Vagina (tissue), 2 donors: Measurements from ENCODE around the gene TANGO6. TPM values are rescaled to one million over a fixed set of nuclear protein-coding genes. Genes with fewer than 3 reads are reported as not detected.
"Not testable (repeated sequence)": the region's sequence is repeated elsewhere in the genome, so short reads cannot be mapped to it uniquely, and the experiment has no call there.

Experiments
- DNase-seq, 2 donors: peaks; one replicate each; pipeline ENCODE4 v3.0.0-alpha.2; 2017; ENCODE audit errors: extremely low spot score in 2 of 2
- H3K27ac ChIP-seq: fragments of 200-600 bp; sonication (generic); one replicate; pipeline ENCODE4 v1.5.1; 2019
- H3K27me3 ChIP-seq: fragments of 200-600 bp; sonication (generic); one replicate; pipeline ENCODE4 v1.5.1; 2019
- H3K36me3 ChIP-seq, 2 donors: fragments of 200-600 bp; sonication (generic); one replicate each; pipeline ENCODE4 v1.5.1; 2017 to 2019
- H3K4me1 ChIP-seq: fragments of 200-600 bp; sonication (generic); one replicate; pipeline ENCODE4 v1.5.1; 2019
- H3K4me3 ChIP-seq, 2 donors: fragments of 200-600 bp; sonication (generic); 1 replicate in 1 of 2; 2 replicates in 1 of 2; pipeline ENCODE4 v1.5.1; 2016 to 2019
- H3K9me3 ChIP-seq: fragments of 200-600 bp; sonication (generic); one replicate; pipeline ENCODE4 v1.5.1; 2019
- CTCF ChIP-seq, 3 experiments: fragments of 450-650 bp in 2 of 3; fragments of 200-600 bp in 1 of 3; sonication (generic) in 1 of 3; IDR thresholded peaks; one replicate each; pipeline ENCODE4 v1.5.1; 2017 to 2019; ENCODE audit warnings: antibody characterized with exemption in 3 of 3, mild to moderate bottlenecking in 2 of 3, moderate library complexity in 2 of 3
- POLR2A ChIP-seq, 2 donors: fragments of 450-650 bp; IDR thresholded peaks; one replicate each; pipeline ENCODE4 v1.6.1; 2017; ENCODE audit warnings: antibody characterized with exemption in 2 of 2, mild to moderate bottlenecking in 2 of 2, moderate library complexity in 2 of 2
- POLR2AphosphoS5 ChIP-seq, 2 donors: sonication (generic); formaldehyde crosslinking; IDR thresholded peaks; one replicate each; pipeline ENCODE4 v1.9.0; 2017; ENCODE audit warnings: antibody characterized with exemption in 2 of 2, mild to moderate bottlenecking in 2 of 2, low read depth in 1 of 2; ENCODE audit not compliant: insufficient read depth in 1 of 2
- intact Hi-C: fragments of 100-400 bp; cut with DNase I; formaldehyde crosslinking; loops from one replicate; pipeline ENCODE4 v1.15.1; 2023
- total RNA-seq: library from RNA; depleted of rRNA; stranded (reverse); fragments of >200 nt; gene quantifications from one replicate; pipeline ENCODE4 v1.2.3, GENCODE V29; 2016

TANGO6 gene
- total RNA-seq, 1 donor from 2014 or later, result 21.9 TPM

GRCh38 chr16:69056421-69056820 is 213.1 kb downstream of the TANGO6 start:
- Histone ChIP-seq H3K9me3 (no peaks in the 10 kb centered on the region), H3K27ac (no peak overlapping the region), H3K4me3 (no peak overlapping the region), H3K4me1 (peaks cover 6% of the 10 kb centered on the region), H3K36me3 (no peaks in the 10 kb centered on the region), H3K27me3 (no peaks in the 10 kb centered on the region)
- DNase-seq, result no peak
- TF ChIP-seq CTCF (IDR thresholded peaks at IDR 0.05) (no peak), POLR2A (IDR thresholded peaks at IDR 0.05) (no peak)
- intact Hi-C loops, result loop anchor here (5.0 kb wide), 1 partner anchor 309 kb away; no protein-coding TSS in a partner anchor

GRCh38 chr16:69057400-69058378 is 214.4 kb downstream of the TANGO6 start:
- Histone ChIP-seq H3K27me3 (no peaks in the 10 kb centered on the region), H3K9me3 (no peaks in the 10 kb centered on the region), H3K27ac (peak overlapping the region; percentile 46), H3K36me3 (no peaks in the 10 kb centered on the region), H3K4me3 (no peak overlapping the region), H3K4me1 (peaks cover 6% of the 10 kb centered on the region)
- no peak for DNase-seq
- TF ChIP-seq CTCF (IDR thresholded peaks at IDR 0.05), result no peak
- TF ChIP-seq POLR2AphosphoS5 (IDR thresholded peaks at IDR 0.05; ENCODE audit: insufficient read depth in 1 of 2, low read depth in 1 of 2), result peak in 1 of 2 donors; percentile 64
- no peak for TF ChIP-seq POLR2A (IDR thresholded peaks at IDR 0.05)
- intact Hi-C loops, result loop anchor here (5.0 kb wide), 1 partner anchor 310 kb away; no protein-coding TSS in a partner anchor

- intact Hi-C loops, H3K36me3 ChIP-seq: not testable (repeated sequence)
Observed at GRCh38 chr16:69063491-69063890, 220.2 kb downstream of the TANGO6 start.

GRCh38 chr16:69064124-69064763 is 220.9 kb downstream of the TANGO6 start:
- H3K4me3 ChIP-seq, result no peak overlapping the region
- TF ChIP-seq POLR2AphosphoS5 (IDR thresholded peaks at IDR 0.05; ENCODE audit: insufficient read depth in 1 of 2, low read depth in 1 of 2) (no peak), CTCF (IDR thresholded peaks at IDR 0.05) (no peak), POLR2A (IDR thresholded peaks at IDR 0.05) (no peak)
- H3K27me3 ChIP-seq, result no peaks in the 10 kb centered on the region
- no peaks in the 10 kb centered on the region for H3K9me3 ChIP-seq
- intact Hi-C loops, result no loop called here
- DNase-seq, result no peak
- H3K36me3 ChIP-seq, result no peaks in the 10 kb centered on the region
- H3K4me1 ChIP-seq, result no peaks in the 10 kb centered on the region
- H3K27ac ChIP-seq, result no peak overlapping the region

More at GRCh38 chr16:69063491-69063890, 220.2 kb downstream of the TANGO6 start:
- H3K27me3 ChIP-seq, DNase-seq, H3K4me3 ChIP-seq, H3K27ac ChIP-seq, H3K9me3 ChIP-seq, H3K4me1 ChIP-seq: not testable (repeated sequence)

GRCh38 chr16:69064764-69065313 is 221.5 kb downstream of the TANGO6 start:
- Histone ChIP-seq H3K27me3 (no peaks in the 10 kb centered on the region), H3K4me3 (no peak overlapping the region), H3K4me1 (no peaks in the 10 kb centered on the region), H3K36me3 (no peaks in the 10 kb centered on the region), H3K27ac (no peak overlapping the region), H3K9me3 (no peaks in the 10 kb centered on the region)
- no peak for TF ChIP-seq CTCF (IDR thresholded peaks at IDR 0.05)
- TF ChIP-seq POLR2A (IDR thresholded peaks at IDR 0.05), result no peak
- no peak for TF ChIP-seq POLR2AphosphoS5 (IDR thresholded peaks at IDR 0.05; ENCODE audit: insufficient read depth in 1 of 2, low read depth in 1 of 2)
- intact Hi-C loops, result no loop called here
- DNase-seq, result no peak
